Fibroblast of lung (primary cell): Measurements from ENCODE around the gene AP4E1.

ENCODE experiments used
- EZH2 ChIP-seq: IDR thresholded peaks from 2 replicates; pipeline ENCODE4 v1.5.1; 2012; ENCODE audit warnings: low read length, control low read depth, mild to moderate bottlenecking; ENCODE audit errors: missing control alignments
- TF ChIP-seq, protein P1 (sequence below), 2 donors: IDR thresholded peaks in 1 of 2; conservative IDR thresholded peaks in 1 of 2; 1 replicate in 1 of 2; 2 replicates in 1 of 2; pipeline ENCODE4 v1.5.1; 2011 to 2012; ENCODE audit warnings: low read length in 2 of 2, control low read depth in 1 of 2, inconsistent platforms in 1 of 2, low read depth in 1 of 2, mild to moderate bottlenecking in 1 of 2

DNA sequence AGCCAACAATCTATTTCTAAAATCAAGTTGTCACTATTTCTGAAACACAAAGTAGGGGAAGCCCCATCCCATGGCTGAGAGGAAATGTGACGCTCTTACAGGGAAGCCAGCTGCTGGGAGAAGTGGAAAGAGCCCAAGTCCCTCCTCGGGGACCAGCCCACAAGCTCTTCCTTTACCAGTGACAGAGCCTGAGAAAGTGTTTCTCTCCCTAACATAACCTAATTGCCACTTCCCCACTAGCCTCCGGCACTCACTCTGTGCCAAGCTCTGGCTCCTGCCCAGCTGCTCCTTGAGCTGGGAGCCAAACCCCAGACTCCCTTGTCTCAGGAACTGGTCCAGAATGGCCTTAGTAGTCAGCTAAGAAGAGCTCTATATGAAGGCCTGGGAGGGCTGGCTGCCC, 143.3 kb downstream of the AP4E1 start:
- TF ChIP-seq, protein P1, sequence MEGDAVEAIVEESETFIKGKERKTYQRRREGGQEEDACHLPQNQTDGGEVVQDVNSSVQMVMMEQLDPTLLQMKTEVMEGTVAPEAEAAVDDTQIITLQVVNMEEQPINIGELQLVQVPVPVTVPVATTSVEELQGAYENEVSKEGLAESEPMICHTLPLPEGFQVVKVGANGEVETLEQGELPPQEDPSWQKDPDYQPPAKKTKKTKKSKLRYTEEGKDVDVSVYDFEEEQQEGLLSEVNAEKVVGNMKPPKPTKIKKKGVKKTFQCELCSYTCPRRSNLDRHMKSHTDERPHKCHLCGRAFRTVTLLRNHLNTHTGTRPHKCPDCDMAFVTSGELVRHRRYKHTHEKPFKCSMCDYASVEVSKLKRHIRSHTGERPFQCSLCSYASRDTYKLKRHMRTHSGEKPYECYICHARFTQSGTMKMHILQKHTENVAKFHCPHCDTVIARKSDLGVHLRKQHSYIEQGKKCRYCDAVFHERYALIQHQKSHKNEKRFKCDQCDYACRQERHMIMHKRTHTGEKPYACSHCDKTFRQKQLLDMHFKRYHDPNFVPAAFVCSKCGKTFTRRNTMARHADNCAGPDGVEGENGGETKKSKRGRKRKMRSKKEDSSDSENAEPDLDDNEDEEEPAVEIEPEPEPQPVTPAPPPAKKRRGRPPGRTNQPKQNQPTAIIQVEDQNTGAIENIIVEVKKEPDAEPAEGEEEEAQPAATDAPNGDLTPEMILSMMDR (conservative IDR thresholded peaks at IDR 0.05 in 1 of 2, IDR thresholded peaks at IDR 0.05 in 1 of 2; ENCODE audit: low read depth in 1 of 2, low read length in 2 of 2), result no peak
- no peak for TF ChIP-seq EZH2
